Measurements from ENCODE around the gene XYLB. TPM values are rescaled to one million over a fixed set of nuclear protein-coding genes. Genes with fewer than 3 reads are reported as not detected.

The XYLB gene
- total and polyA plus RNA-seq, 2 of the 13 experiments (the other 11 are each of a cell fraction or from before 2014, with no cell fraction given): 25.9 to 30.0 TPM

DNA sequence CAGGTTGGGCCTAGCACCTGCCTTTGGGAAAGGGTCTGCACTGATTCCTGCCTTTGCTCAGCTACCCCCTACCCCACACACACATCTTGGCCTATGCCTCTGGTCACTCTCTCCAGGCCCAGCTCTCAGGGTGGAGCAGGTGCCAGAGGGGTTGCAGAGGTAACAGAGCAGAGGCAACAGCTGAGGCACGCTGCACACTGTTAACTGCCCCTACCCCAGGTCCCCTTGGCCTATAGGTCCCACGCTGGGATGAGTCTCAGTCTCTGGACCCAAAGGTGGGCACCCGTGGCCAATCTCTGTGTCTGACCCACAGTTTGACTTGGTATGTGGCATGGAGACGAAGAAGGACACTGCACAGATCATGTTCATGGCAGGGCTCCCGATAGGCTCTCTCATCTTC, 39.6 kb upstream of the XYLB start:
- in situ Hi-C loops (cut with HindIII; ENCODE audit: extremely low pct_ligation_motif_present, low pct_unique_long_range_greater_than_20kb) (no loop called here), intact Hi-C loops (cut with micrococcal nuclease; ENCODE audit: unreplicated experiment) (no loop called here)
- H4K20me1 ChIP-seq (ENCODE audit: insufficient read depth, low read length): no peaks in the 10 kb centered on the region
- H3K79me2 ChIP-seq (ENCODE audit: insufficient read depth, low read length): no peaks in the 10 kb centered on the region
- no peak overlapping the region for H2AFZ ChIP-seq (ENCODE audit: low read length)
- H3K4me2 ChIP-seq (ENCODE audit: low read depth, low read length): no peak overlapping the region
- H3K4me3 ChIP-seq (replicated peaks in 1 of 3; ENCODE audit: insufficient read depth in 1 of 3, low read depth in 2 of 3, low read length in 3 of 3): no peak overlapping the region
- ChIA-PET CTCF (ENCODE audit: low intra/inter-chr PET ratio, low total read pairs) (no interaction called here), POLR2A (no interaction called here)
- TF ChIP-seq ZNF746 (CRISPR knock-in tag; IDR thresholded peaks at IDR 0.05): no peak
- no peak for TF ChIP-seq ZFY (CRISPR knock-in tag; IDR thresholded peaks at IDR 0.05)
- TF ChIP-seq KDM2A (CRISPR knock-in tag; IDR thresholded peaks at IDR 0.05; ENCODE audit: borderline replicate concordance, low read depth): no peak
- no peak for TF ChIP-seq SKIL (CRISPR knock-in tag; IDR thresholded peaks at IDR 0.05; ENCODE audit: borderline replicate concordance)
- TF ChIP-seq ZNF354B (CRISPR knock-in tag; IDR thresholded peaks at IDR 0.05): no peak
- no peak for TF ChIP-seq ZNF431 (CRISPR knock-in tag; IDR thresholded peaks at IDR 0.05; ENCODE audit: borderline replicate concordance, low read depth)
- no peak for TF ChIP-seq NFYC (CRISPR knock-in tag; IDR thresholded peaks at IDR 0.05)
- TF ChIP-seq ZNF17 (CRISPR knock-in tag; IDR thresholded peaks at IDR 0.05): no peak
- no peak for TF ChIP-seq ZNF468 (CRISPR knock-in tag; IDR thresholded peaks at IDR 0.05)
- TF ChIP-seq, protein P1, sequence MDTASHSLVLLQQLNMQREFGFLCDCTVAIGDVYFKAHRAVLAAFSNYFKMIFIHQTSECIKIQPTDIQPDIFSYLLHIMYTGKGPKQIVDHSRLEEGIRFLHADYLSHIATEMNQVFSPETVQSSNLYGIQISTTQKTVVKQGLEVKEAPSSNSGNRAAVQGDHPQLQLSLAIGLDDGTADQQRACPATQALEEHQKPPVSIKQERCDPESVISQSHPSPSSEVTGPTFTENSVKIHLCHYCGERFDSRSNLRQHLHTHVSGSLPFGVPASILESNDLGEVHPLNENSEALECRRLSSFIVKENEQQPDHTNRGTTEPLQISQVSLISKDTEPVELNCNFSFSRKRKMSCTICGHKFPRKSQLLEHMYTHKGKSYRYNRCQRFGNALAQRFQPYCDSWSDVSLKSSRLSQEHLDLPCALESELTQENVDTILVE (CRISPR knock-in tag; IDR thresholded peaks at IDR 0.05): no peak
- no peak for TF ChIP-seq EHMT2 (IDR thresholded peaks at IDR 0.05; ENCODE audit: borderline replicate concordance, low read depth, low read length)
- TF ChIP-seq MEF2D (CRISPR knock-in tag; IDR thresholded peaks at IDR 0.05): no peak
- no peak for TF ChIP-seq ZNF556 (CRISPR knock-in tag; IDR thresholded peaks at IDR 0.05; ENCODE audit: borderline replicate concordance)
- no peak for TF ChIP-seq E2F1 (CRISPR knock-in tag; IDR thresholded peaks at IDR 0.05)
- H3K9me3 ChIP-seq (ENCODE audit: low read length): no peaks in the 10 kb centered on the region
- 17% methylated on average over 3 of the region's 5 CpGs for WGBS (ENCODE audit: low lambda C conversion rate)
- no peaks in the 10 kb centered on the region for H3K36me3 ChIP-seq (replicated peaks in 1 of 2; ENCODE audit: control insufficient read depth in 1 of 2, insufficient read depth in 2 of 2, low read length in 2 of 2)
- FAIRE-seq (no peak), ATAC-seq (no peak), DNase-seq (ENCODE audit: low spot score) (no peak)
- no peak overlapping the region for H3K9ac ChIP-seq (ENCODE audit: insufficient read depth, low read depth, low read length)
- H3K27ac ChIP-seq (ENCODE audit: extremely low read length, insufficient read depth, low read length): no peak overlapping the region
- no peaks in the 10 kb centered on the region for H3K4me1 ChIP-seq (ENCODE audit: insufficient read depth, low read length)
- no TSS peak for BruUV-seq (replicated peaks)
- peaks cover 7 to 61% of the 10 kb centered on the region in 2 experiments for H3K27me3 ChIP-seq (ENCODE audit: control insufficient read depth in 1 of 2, insufficient read depth in 2 of 2, low read length in 2 of 2)

Measured in HepG2 (cell line).